ENCODE measurements around the gene PTCD2.

DNA sequence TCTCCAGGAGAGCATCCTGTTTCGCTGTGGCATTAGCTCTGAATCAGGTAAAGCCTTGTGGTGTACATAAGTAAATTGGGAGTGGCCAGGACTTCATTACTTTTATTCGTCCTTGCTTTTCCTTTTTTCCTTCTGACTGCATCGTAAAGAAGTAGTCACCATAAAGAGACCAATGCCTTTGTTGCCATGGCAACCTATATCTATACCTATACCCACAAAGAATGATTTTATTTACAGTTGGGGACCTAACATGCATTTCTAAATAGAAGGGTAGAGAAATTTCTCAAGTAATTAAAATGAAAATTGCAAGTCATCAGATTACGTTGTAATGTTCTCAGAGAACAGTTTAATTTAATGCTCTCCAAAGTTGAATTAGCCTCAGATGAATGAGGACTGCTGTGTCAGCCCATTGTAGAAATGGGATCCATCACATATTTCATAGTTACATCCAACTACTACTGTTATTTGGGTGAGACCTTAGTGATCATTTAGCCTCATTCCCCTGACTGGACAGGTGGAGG lies 18.6 kb downstream of the PTCD2 start:
- TF ChIP-seq, protein P1, sequence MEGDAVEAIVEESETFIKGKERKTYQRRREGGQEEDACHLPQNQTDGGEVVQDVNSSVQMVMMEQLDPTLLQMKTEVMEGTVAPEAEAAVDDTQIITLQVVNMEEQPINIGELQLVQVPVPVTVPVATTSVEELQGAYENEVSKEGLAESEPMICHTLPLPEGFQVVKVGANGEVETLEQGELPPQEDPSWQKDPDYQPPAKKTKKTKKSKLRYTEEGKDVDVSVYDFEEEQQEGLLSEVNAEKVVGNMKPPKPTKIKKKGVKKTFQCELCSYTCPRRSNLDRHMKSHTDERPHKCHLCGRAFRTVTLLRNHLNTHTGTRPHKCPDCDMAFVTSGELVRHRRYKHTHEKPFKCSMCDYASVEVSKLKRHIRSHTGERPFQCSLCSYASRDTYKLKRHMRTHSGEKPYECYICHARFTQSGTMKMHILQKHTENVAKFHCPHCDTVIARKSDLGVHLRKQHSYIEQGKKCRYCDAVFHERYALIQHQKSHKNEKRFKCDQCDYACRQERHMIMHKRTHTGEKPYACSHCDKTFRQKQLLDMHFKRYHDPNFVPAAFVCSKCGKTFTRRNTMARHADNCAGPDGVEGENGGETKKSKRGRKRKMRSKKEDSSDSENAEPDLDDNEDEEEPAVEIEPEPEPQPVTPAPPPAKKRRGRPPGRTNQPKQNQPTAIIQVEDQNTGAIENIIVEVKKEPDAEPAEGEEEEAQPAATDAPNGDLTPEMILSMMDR (IDR thresholded peaks at IDR 0.05), result no peak
- no peak for TF ChIP-seq POLR2A (IDR thresholded peaks at IDR 0.05)

Measured in right lobe of liver (tissue), 4 donors.